ENCODE measurements around the gene MAGEB4.
"Not testable (repeated sequence)": the region's sequence is repeated elsewhere in the genome, so short reads cannot be mapped to it uniquely, and the experiment has no call there.

The MAGEB4 gene, protein sequence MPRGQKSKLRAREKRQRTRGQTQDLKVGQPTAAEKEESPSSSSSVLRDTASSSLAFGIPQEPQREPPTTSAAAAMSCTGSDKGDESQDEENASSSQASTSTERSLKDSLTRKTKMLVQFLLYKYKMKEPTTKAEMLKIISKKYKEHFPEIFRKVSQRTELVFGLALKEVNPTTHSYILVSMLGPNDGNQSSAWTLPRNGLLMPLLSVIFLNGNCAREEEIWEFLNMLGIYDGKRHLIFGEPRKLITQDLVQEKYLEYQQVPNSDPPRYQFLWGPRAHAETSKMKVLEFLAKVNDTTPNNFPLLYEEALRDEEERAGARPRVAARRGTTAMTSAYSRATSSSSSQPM

DNA sequence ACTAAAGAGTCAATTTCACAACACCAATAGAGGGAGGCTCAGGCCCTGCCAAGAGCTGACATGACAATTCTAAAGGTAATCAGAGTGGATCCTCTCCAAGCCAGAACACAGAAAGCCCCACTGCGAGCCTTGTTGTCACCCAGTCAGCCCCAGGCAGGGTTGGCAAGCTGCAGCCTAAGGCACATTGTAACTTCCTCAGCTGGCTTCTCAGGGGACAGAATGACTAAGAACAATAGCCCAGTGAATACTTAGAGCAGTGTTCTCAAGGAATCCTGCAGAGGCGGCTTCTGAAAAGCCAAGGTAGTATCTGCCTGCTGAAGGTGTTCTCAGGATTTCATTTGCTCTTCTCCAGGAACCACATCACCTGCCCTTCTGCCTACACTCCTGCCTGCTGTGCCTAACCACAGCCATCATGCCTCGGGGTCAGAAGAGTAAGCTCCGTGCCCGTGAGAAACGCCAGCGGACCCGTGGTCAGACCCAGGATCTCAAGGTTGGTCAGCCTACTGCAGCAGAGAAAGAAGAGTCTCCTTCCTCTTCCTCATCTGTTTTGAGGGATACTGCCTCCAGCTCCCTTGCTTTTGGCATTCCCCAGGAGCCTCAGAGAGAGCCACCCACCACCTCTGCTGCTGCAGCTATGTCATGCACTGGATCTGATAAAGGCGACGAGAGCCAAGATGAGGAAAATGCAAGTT, at the start of gene MAGEB4:
Gene MAGEB4 (plus strand): TSS at position 277 of the 692 bp plus-strand sequence. CDS start 136 bp downstream, at position 413.
- DNase-seq: no peak

DNA sequence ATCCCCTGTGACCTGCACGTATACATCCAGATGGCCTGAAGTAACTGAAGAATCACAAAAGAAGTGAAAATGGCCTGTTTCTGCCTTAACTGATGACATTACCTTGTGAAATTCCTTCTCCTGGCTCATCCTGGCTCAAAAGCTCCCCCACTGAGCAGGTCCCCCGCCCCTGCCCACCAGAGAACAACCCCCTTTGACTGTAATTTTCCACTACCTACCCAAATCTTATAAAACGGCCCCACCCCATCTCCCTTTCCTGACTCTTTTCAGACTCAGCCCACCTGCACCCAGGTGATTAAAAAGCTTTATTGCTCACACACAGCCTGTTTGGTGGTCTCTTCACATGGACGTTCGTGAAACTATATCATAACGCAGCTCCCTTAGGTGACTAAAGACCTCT, 47.9 kb upstream of the MAGEB4 start:
- not testable (repeated sequence) for DNase-seq

DNA sequence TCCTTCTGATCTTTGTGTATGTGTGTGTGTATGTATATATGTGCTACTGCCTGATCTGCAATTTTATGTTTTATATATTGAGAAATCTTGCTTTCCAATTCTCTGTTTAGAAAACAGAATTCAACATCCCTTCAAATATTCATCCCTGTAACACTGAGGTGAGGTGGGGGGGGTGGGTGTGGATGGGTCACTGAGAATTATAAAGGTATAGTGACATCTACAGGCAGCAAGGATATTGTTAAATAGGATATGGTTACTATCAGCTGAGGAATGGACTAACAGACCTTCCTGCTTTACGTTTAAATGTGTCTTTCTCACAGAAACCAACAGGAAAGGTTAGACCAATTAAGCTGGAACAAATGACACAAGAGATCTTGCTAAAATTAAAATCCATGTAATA, 45.5 kb upstream of the MAGEB4 start:
- DNase-seq: no peak

DNA sequence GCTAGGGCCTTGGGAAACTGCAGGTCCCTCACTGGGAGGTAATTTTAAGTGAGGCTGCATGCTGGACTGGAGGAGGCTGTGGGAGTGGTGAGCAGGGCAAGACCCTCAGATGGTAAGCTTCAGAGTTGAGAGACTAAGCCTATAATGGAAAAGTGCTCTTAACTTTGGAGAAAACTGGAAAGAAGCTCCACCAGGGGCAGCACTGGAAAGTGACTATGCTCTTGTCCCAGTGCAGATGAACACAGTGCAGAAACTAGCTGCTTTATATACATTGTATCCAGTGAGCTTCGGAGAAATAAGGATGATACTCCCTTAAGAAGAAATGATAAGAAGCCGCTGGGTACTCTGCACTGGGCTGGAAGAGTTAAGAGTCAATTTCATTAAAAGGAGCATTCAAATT, 29.6 kb upstream of the MAGEB4 start:
- no peak for DNase-seq

DNA sequence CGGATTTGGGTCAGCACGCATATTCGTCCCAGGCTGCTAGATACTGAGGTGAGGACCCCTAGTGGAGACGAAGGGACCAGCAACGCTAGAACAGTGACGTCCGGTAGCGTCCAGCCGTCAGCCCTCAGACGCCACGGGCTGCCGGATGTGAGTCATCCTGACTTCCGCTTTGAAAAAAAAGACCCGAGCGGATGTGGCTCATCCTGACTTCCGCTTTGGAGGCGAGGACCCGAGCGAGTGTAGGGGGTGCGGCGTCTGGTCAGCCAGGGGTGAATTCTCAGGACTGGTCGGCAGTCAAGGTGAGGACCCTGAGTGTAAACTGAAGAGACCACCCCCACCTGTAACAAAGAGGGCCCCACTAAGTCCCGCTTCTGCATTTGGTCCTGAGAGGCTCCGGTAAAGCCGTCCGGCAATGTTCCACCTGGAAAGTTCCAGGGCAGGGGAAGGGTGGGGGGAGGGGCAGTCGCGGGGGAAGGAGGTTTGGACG, 26.4 kb upstream of the MAGEB4 start, which contains the start of gene MAGEB2:
Gene MAGEB2 (plus strand): TSS at position 207 of the 487 bp plus-strand sequence. CDS start 3,018 bp downstream, outside the sequence.
- no peak for DNase-seq

DNA sequence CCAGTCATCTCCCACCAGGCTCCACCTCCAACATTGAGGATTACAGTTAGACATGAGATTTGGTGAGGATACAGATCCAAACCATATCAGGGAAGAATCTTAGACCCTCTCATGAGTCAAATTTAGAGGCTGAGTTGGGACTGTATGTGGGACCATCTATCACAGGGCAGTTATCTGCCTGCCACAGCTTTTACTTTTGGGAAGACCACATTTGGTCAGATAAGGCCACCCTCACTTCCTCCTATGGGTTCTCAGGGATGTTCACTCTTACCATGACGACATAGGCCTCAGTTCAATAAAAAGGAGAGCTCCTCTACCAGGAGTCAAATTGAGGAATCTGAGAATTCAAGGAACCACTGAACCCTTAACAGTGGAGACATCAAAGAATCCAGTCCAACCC, 24.3 kb upstream of the MAGEB4 start:
- DNase-seq: no peak

DNA sequence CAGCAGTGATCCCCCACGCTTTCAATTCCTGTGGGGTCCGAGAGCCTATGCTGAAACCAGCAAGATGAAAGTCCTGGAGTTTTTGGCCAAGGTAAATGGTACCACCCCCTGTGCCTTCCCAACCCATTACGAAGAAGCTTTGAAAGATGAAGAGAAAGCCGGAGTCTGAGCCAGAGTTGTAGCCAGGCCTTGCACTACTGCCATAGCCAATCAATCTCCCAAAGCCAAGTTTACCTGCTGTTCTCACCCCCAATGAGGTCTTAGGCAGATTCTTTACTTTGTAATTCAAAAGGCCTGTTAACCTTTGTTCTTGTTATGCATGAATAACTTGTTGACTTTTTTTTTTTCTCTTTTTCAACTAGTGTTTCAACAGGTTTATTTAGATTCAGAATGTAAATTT, 22.4 kb upstream of the MAGEB4 start:
- DNase-seq: no peak

DNA sequence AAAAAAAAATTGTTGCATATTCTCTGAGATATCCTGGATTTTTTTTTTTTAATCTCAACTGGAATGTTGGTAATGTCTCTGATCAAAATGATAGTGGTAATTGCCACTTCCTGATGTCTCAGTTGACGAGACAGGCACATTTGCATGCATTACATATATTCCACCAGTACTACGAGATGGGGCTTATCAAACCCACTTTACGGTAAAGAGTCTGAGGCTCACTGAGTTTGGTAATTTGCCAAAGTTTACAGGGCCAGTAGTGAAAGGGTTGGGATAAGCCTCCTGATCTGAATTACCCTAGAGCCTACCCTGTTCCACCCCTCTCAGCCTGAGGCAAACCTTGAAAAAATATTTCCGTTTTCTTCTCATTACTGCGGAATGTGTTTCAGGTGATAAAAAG, 21.1 kb upstream of the MAGEB4 start:
- no peak for DNase-seq

DNA sequence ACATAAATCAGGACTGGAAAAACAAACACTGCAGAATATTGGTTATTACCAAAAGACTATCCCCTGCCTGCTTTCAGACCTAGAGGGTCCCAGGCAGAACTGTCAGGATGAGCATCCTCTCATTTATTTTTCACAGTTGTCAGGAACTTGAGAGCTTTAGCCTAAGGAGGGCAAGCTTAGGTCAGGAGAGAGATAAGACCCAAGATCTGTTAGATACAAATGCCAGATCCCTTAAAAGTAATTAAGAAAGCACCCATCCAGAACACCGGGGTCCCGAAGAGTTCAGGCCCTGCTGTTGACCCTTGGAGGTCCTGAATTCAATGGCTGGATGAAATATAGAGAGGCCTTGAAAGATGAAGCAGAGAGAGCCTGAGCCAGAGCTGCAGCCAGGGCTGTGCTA, 17.3 kb upstream of the MAGEB4 start:
- no peak for DNase-seq

DNA sequence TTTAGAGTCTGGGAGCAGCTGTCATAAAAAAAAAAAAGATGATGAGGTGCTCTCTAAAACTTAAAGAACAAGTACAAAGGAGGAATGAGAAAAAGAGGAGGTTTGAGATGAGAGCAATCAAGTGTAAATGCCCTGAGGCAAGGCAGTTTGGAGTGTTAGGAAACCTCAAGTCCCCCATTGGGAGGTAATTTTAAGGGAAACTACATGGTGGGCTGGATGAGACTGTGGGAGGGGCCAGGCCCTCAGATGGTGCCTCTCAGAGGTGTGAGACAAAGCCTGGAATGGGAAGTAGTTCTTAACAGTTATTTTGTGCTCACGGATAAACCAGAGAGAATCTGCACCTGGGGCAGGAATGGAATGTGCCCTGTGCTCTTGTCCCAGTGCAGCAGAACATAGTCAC, 13.3 kb upstream of the MAGEB4 start:
- no peak for DNase-seq

DNA sequence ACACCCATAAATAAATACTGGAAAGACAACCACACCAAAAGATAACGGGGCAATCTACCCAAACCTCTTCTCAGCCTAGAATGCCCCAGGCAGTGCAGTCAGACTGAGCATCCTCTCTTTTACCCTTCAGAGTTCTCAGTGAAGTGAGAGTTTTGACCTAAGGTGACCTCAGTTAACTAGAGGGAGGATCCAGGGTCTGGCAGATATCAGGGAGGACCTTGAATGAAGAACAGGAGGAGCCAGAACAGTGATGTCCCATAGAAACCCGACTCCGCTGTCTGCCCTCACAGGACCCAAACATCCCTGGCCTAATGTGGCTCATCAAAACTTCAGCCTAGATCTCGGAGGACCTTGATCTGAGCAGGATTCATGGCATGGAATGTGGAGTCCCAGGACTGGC, 11.4 kb upstream of the MAGEB4 start, which contains the start of gene MAGEB3:
Gene MAGEB3 (plus strand): TSS at position 263 of the 400 bp plus-strand sequence. CDS start 5,268 bp downstream, outside the sequence.
- DNase-seq: no peak

DNA sequence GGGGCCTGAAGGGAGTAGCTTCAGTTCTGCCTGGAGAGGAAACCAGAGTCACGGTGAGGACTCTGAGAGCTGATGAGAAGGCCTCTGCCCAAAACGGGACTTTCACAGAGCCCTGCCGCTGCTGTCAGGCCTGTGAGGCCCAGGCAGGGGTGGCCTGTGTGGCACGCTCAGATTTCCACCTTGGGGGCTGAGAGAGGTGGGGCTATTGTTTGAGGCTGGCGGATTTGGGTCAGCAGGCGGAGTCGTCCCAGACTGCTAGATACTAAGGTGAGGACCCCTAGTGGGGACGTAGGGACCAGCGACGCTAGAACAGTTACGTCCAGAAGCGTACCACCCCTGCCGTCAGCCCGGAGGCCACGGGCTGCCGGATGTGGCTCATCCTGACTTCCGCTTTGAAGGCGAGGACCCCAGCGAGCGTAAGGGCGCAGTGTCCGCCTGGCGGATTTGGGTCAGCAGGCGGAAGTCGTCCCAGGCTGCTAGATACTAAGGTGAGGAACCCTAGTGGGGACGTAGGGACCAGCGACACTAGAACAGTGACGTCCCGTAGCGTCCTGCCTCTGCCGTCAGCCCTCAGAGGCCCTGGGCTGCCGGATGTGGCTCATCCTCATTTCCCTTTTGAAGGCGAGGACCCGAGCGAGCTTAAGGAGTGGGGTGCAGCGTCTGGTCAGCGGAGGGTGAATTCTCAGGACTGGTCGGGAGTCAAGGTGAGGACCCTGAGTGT, 5.1 kb downstream of the MAGEB4 start, which contains the start of gene MAGEB1:
Gene MAGEB1 (plus strand): TSS at position 378 of the 721 bp plus-strand sequence. CDS start 3,348 bp downstream, outside the sequence.
- no peak for DNase-seq

DNA sequence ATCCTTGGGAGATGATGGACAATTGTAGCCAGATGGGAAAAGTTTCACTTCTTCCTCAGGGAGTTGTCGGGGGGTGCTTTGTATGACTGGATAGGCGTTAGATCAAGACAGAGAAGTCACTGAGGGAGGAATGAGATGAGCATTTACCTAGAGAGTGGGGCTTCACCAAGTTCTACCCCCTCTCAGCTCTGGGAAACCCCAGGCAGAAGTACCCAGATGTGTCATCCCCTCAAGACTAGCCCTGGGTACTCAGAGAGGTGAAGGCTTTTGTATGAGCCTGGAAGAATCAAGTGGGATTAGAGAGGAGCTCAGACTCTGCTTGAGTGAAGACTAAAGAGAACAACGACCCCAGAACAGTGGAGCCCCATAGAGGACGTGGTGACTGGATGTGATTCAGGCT, 7.1 kb downstream of the MAGEB4 start:
- no peak for DNase-seq

DNA sequence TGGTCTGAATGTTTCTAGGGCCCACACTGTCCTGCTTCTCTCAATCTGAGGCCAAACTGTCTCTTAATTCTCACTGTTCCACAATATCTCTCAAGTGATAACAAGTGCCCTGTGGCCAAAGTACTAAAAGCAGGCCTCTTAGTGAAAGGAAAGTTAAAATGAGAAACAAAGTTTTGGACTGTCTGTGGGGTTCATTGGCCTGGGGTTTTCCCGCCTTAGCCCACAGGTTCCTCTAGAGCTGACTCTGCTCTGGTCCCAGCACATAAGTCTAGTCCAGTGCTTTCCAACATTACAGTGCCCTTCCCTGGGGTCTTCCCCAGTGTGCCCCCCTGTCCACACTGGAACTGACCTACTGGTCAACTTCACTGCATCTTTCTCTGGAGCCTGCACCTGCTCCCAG, 11.5 kb downstream of the MAGEB4 start:
- no peak for DNase-seq

DNA sequence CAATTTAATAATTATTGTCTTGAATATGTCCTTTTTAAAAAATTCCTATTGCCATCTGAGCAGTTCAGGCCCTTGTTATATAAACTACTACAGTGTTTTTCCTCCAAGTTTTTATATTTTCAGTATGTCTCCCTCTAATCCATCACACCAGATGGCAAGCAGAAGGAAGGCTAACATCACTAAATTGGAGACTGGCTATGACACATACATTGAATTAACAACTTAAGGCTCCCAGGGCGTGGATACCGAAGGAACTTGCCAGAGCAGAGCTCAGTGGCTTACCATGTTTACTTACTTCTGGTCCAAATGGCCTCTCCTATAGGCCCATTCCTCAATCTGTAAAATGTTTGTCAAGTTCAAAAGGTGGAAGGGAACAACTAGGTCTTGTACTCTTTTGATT, 18.1 kb downstream of the MAGEB4 start:
- DNase-seq: no peak

DNA sequence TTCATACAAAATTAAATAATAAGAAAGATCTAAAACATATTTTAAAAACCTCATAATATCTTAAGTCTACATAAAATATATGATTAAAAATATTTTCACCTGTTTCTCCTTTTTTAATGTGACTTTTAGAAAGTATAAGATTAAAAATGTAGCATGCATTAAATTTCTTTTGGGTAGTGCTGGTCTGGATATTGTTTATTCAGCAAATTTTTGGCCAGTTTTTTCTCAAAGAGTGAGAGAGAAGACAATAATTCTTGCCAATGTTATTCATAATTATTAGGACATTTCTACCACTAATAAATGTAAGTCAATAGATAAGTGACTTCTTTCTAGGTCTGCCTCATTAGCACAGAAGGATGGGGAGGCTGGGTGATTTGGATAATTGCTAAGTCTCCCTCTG, 19.2 kb downstream of the MAGEB4 start:
- no peak for DNase-seq

DNA sequence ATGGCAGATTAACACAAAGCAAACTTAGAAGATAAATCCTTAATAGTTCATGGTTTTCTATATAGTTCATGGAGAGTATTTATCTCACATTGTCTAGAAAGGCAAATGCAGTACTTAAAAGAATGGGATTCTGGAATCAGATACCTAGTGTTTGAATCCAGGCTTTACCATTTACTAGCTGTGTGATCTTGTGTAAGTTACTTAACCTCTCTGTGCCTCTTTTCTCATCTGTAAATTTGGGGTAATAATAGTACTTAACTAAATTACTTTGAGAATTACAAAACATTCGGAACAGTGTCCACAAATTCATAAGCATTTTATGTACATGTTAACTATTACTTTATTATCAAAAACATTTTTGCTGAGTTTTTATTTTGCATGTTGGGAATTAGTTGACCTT, 21.0 kb downstream of the MAGEB4 start:
- DNase-seq: no peak

DNA sequence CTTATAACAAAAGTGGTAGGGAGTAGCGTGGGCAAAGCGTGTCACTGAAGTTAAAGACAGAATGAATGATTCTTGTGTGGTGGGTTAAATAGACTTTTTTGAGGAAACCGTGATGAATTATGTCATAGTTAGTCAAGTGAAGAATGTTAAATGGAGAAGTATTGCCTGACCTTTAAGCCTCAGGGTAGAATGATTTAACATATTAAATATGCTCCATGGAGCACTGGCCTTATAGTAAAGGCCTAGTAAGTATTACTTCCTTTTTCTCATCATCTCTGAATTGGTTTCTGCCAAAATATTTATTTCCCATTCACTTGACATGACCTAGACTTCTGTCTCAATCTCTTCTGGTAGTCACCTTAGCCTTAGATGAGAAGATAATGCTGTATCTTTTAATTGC, 28.8 kb downstream of the MAGEB4 start:
- DNase-seq: no peak

DNA sequence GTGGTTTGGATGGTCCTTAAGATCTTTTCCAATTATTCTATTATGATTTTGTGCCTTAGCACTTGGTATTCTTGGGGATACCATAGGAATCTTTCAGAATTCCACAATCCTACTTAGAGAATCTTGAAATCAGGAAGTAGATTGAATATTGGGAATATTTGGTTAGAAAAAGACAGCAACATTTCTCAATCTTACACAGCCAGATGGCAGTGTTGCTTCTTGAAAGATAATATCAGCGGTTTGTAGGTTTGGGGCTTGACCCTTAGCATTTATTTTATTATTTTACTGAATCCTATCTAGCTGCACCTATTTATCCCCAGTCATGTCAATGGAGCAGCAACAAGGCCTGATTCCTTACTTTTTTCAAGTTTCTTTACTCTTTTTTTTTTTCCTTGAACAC, 33.7 kb downstream of the MAGEB4 start:
- no peak for DNase-seq

DNA sequence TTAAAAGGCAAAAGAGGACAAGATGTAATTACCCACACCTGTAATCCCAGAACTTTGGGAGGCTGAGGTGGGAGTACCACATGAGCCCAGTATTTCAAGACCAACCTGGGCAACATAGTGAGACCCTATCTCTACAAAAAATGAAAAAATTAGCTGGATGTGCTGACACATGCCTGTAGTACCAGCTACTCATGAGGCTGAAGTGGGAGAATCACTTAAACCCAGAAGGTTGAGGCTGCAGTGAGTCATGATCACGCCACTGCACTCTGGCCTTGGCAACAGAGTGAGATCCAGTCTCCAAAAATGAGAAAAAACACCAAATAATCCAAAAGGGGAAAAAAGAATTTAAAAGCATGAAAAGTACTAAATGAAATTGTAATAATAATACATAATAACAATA, 36.6 kb downstream of the MAGEB4 start:
- no peak for DNase-seq

DNA sequence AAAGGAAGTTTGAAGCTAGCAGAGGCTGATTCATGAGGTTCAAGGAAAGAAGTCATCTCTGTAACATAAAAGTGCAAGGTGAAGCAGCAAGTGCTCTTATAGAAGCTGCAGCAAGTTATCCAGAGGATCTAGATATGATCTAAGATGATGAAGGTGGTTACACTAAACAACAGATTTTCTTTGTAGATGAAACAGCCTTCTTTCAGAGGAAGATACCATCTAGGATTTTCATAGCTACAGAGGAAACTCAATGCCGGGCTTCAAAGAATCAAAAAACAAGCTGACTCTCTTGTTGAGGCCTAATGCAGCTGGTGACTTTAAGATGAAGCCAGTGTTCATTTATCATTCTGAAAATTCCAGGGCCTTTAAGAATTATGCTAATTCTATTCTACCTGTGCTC, 38.6 kb downstream of the MAGEB4 start:
- no peak for DNase-seq

DNA sequence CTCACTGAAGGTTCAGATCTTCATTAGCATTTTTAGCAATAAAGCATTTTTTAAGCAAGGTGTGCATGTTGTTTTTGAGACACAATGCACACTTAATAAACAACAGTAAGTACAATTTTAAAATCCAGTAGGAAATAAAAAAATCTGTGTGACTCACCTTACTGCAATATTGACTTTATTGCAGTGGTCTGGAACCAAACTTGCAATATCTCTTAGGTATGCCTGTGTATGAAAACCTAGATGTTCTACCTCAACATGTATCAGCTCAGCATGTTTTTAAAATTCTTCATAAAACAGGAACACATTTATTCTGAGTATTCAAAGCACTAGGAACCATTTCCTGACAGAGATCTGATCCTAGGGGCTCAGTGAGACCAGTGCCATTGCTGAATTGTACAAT, 40.7 kb downstream of the MAGEB4 start:
- no peak for DNase-seq

DNA sequence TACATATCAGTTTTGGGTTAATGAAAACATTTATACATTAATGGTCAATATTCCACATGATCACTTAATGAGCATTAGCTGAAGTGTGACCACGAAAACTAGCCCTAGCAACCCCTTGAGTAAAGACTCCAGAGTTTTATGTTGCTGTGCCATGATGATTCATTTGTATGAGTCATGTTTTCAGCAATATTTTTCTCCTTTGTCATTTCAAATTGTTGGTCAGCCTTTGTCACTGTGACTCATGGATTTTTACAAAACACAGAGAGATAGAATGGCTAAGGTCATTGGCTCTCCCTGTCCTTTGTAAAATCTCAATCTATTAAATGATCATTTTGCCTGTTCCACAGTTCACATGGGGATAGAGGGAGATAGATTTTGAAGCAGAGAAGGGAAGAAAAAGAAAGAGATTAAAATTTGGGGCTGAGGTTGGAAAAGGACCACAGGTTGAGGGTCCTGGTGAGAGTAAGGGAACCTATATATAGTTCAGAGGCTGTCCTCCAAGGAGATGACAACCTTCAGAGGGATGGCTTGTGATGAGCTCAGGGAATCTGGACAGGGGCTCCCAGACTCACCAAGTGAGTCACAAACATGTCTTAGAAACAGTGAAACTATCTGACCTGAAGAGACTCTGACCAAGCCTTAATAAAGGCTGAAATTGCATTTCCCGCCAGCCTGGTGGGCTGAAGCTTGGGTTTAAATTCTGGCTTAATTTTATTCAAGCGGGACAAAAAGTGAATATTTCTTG, 41.8 kb downstream of the MAGEB4 start:
- no peak for DNase-seq
